ENCODE measurements around the gene SNX27.

DNA sequence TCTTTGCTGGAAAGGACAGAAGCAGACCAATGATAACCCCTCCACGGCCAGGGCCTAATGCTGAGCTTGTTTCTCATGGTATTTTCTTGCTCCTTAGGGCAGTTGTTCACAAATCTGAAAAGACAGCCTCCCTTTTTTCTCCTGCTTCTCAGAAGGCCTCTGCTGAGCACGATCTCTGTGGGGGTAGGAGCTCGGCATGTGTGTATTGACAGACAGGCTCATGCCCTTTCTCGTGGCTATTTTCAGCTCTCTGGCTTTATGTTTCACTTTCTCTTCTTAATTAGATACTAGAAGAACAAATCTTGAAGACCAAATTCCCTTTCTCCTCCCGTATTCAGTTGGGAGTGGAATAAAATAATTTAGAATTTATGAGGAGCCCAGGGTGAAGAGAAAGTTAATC, 108.7 kb downstream of the SNX27 start:
- TF ChIP-seq, protein P1, sequence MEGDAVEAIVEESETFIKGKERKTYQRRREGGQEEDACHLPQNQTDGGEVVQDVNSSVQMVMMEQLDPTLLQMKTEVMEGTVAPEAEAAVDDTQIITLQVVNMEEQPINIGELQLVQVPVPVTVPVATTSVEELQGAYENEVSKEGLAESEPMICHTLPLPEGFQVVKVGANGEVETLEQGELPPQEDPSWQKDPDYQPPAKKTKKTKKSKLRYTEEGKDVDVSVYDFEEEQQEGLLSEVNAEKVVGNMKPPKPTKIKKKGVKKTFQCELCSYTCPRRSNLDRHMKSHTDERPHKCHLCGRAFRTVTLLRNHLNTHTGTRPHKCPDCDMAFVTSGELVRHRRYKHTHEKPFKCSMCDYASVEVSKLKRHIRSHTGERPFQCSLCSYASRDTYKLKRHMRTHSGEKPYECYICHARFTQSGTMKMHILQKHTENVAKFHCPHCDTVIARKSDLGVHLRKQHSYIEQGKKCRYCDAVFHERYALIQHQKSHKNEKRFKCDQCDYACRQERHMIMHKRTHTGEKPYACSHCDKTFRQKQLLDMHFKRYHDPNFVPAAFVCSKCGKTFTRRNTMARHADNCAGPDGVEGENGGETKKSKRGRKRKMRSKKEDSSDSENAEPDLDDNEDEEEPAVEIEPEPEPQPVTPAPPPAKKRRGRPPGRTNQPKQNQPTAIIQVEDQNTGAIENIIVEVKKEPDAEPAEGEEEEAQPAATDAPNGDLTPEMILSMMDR (IDR thresholded peaks at IDR 0.05): no peak
- TF ChIP-seq POLR2AphosphoS5 (IDR thresholded peaks at IDR 0.05): no peak
